Muscle layer of duodenum (tissue), 2 donors: ENCODE data around the gene SLC9A3.
A peak's percentile ranks its signal among the peaks of the same experiment; 100 is the strongest.

ENCODE experiments used
- H3K27ac ChIP-seq: one replicate; pipeline ENCODE4 v1.7.0; 2013; ENCODE audit warnings: mild to moderate bottlenecking, low read length
- H3K27me3 ChIP-seq: one replicate; pipeline ENCODE4 v1.7.0; 2013; ENCODE audit warnings: low read depth, mild to moderate bottlenecking, control low read depth, low read length
- H3K36me3 ChIP-seq, 2 donors: one replicate each; pipeline ENCODE4 v1.7.0; 2013; ENCODE audit warnings: low read length in 2 of 2, control low read depth in 1 of 2, mild to moderate bottlenecking in 1 of 2; ENCODE audit not compliant: insufficient read depth in 2 of 2, control insufficient read depth in 1 of 2
- H3K4me1 ChIP-seq, 2 donors: one replicate each; pipeline ENCODE4 v1.7.0; 2013; ENCODE audit warnings: low read length in 2 of 2, mild to moderate bottlenecking in 2 of 2, control low read depth in 1 of 2, moderate library complexity in 1 of 2; ENCODE audit not compliant: insufficient read depth in 2 of 2, control insufficient read depth in 1 of 2
- H3K4me3 ChIP-seq, 2 donors: one replicate each; pipeline ENCODE4 v1.7.0; 2013; ENCODE audit warnings: low read length in 2 of 2, low read depth in 1 of 2, mild to moderate bottlenecking in 1 of 2
- H3K9me3 ChIP-seq, 2 donors: one replicate each; pipeline ENCODE4 v1.7.0; 2013; ENCODE audit warnings: low read length in 2 of 2, control low read depth in 1 of 2, mild to moderate bottlenecking in 1 of 2; ENCODE audit not compliant: control insufficient read depth in 1 of 2
- donor health status: healthy.

Gene SLC9A3

GRCh38 chr5:520196-520849 lies 3.9 kb downstream of the SLC9A3 start:
- Histone ChIP-seq H3K4me1 (peaks cover 0 to 19% of the 10 kb centered on the region in 2 donors), H3K36me3 (no peaks in the 10 kb centered on the region), H3K4me3 (no peak overlapping the region), H3K9me3 (no peaks in the 10 kb centered on the region), H3K27ac (no peak overlapping the region), H3K27me3 (peaks cover 19% of the 10 kb centered on the region)

DNA sequence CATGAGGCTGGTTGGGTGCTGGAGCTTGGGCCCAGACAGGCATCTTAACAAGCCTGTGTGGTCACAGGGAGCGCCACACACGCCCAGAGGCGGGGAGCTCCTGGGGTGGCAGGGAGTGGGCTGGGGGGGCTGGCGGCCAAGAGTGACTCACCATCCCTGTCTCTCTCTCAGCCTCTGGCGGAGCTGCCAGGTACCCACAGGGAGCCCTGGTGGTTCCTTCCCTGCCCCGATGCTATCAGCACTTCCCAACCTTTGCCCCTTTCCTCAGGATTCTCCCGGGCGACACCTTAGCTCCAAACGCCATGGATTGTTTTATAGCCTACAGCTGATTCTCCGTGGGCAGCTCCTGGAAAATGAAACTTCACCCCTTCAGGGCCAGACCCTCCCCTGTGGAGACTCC lies 5.5 kb downstream of the SLC9A3 start:
- Histone ChIP-seq H3K4me1 (peaks cover 0 to 6% of the 10 kb centered on the region in 2 donors), H3K27me3 (peaks cover 12% of the 10 kb centered on the region)

DNA sequence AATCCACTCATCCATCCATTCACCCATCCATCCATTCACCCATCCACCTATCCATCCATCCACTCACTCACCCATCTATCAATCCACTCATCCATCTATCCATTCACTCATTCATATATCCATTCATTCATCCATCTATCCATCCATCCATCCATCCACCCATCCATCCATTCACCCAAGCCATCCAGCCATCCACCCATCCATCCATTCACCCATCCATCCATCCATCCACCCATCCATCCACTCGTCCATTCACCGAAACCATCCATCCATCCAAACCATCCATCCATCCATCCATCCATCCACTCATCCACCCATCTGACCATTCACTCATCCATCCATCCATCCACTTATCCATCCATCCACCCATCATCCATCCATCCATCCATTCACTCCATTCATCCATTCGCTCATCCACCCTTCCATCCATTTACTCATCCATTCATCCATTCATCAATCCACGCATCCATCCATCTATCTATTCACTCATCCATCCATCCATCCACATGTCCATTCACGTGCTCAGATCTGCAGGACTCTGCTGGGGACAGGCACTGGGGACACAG lies 6.6 kb downstream of the SLC9A3 start:
- Histone ChIP-seq H3K36me3 (no peaks in the 10 kb centered on the region), H3K27me3 (peaks cover 4% of the 10 kb centered on the region)

More for the DNA sequence above, 5.5 kb downstream of the SLC9A3 start:
- Histone ChIP-seq H3K27ac (peak overlapping the region; percentile 56), H3K36me3 (no peaks in the 10 kb centered on the region), H3K9me3 (no peaks in the 10 kb centered on the region), H3K4me3 (no peak overlapping the region)

DNA sequence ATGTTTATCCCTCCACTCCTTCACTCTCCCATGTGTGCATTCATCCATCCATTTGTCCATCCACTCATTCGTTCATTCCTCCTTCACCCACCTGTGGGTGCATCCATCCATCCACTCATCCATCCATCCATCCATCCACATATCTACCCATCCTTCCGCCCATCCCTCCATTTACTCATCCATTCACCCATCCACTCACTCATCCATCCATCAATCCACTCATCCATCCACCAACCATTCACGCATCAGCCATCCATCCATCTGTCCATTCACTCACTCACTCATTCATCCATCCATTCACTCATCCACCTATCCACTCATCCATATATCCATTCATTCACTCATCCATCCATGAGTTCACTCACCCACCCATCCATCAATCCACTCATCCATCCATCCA lies 7.3 kb downstream of the SLC9A3 start:
- no peak overlapping the region for H3K4me3 ChIP-seq
- H3K27me3 ChIP-seq: peaks cover 4% of the 10 kb centered on the region
- no peaks in the 10 kb centered on the region for H3K36me3 ChIP-seq
- H3K27ac ChIP-seq: no peak overlapping the region
- H3K4me1 ChIP-seq: no peaks in the 10 kb centered on the region
- H3K9me3 ChIP-seq: no peaks in the 10 kb centered on the region

More for the DNA sequence above, 6.6 kb downstream of the SLC9A3 start:
- no peaks in the 10 kb centered on the region for H3K9me3 ChIP-seq
- no peaks in the 10 kb centered on the region for H3K4me1 ChIP-seq
- no peak overlapping the region for H3K4me3 ChIP-seq
- no peak overlapping the region for H3K27ac ChIP-seq

DNA sequence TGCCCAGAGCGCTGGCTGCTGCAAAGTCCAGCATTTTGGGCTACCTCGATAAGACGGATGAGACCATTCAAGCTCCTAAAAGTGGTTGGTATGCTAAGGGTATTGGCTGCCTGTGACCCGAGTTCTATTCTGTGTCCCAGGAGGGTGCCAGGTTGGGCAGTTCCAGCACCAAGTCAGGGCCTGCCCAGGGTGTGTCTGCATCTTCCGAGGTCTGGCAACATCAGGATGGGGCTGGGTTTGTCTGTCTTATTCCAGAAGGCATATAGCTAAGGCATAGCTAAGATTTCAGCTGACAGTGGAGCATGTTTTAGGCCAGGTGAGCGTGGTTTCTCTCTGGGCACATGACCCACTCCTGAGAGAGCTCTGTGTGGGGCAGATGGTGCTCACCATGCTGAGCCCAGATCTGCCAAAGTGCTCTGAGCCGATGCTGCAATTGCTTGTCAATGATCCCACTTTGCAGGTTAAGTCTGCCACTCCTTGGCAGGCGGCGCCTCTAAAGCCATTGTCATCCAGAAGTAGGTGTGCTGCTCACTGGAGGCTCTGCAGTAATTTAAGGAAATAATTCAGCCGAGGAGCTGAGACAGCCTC lies 7.8 kb downstream of the SLC9A3 start:
- Histone ChIP-seq H3K9me3 (no peaks in the 10 kb centered on the region), H3K27me3 (peaks cover 4% of the 10 kb centered on the region), H3K4me3 (no peak overlapping the region), H3K27ac (no peak overlapping the region), H3K36me3 (no peaks in the 10 kb centered on the region), H3K4me1 (no peaks in the 10 kb centered on the region)

DNA sequence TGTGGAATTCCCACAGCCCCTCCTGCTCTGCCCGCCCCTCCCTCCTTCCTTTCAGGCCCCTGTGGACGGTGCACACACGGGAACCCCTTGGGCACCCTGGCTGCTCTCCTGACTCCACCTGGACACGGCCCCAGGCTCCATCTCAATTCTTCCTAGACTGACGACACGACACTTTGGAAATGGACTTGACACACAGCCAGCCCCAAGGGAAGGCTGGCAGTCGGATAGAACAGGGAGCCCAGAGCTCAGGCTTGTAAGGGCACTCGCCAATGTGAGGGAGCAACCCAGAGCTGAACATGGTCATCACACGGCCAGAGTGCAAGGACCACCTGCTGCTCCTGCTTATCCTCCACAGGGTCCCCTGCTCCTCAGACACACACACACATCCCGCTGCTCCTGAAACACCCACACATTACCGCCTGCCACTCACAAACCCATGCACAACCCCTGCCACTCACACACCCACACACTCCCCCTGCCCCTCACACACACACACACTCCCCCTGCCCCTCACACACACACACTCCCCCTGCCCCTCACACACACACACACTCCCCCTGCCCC lies 8.9 kb downstream of the SLC9A3 start:
- Histone ChIP-seq H3K27ac (no peak overlapping the region), H3K36me3 (no peaks in the 10 kb centered on the region), H3K4me3 (no peak overlapping the region), H3K9me3 (no peaks in the 10 kb centered on the region), H3K4me1 (no peaks in the 10 kb centered on the region), H3K27me3 (peaks cover 4% of the 10 kb centered on the region)

- Histone ChIP-seq H3K4me3 (no peak overlapping the region), H3K36me3 (no peaks in the 10 kb centered on the region), H3K27ac (no peak overlapping the region), H3K4me1 (no peaks in the 10 kb centered on the region), H3K9me3 (no peaks in the 10 kb centered on the region), H3K27me3 (peaks cover 4% of the 10 kb centered on the region)
These were observed 9.6 kb downstream of the SLC9A3 start for GRCh38 chr5:514673-515072.

GRCh38 chr5:514101-514485 lies 10.2 kb downstream of the SLC9A3 start:
- H3K4me1 ChIP-seq: no peaks in the 10 kb centered on the region
- no peak overlapping the region for H3K27ac ChIP-seq
- H3K36me3 ChIP-seq: no peaks in the 10 kb centered on the region
- no peaks in the 10 kb centered on the region for H3K9me3 ChIP-seq
- no peak overlapping the region for H3K4me3 ChIP-seq
- H3K27me3 ChIP-seq: peaks cover 4% of the 10 kb centered on the region

GRCh38 chr5:513216-514100 lies 10.8 kb downstream of the SLC9A3 start:
- Histone ChIP-seq H3K4me3 (no peak overlapping the region), H3K27me3 (peaks cover 3% of the 10 kb centered on the region), H3K9me3 (no peaks in the 10 kb centered on the region), H3K27ac (no peak overlapping the region), H3K36me3 (no peaks in the 10 kb centered on the region), H3K4me1 (no peaks in the 10 kb centered on the region)

GRCh38 chr5:511476-511875 lies 12.8 kb downstream of the SLC9A3 start:
- H3K36me3 ChIP-seq: no peaks in the 10 kb centered on the region
- no peaks in the 10 kb centered on the region for H3K9me3 ChIP-seq
- no peak overlapping the region for H3K27ac ChIP-seq
- H3K27me3 ChIP-seq: no peaks in the 10 kb centered on the region
- no peaks in the 10 kb centered on the region for H3K4me1 ChIP-seq
- H3K4me3 ChIP-seq: no peak overlapping the region

DNA sequence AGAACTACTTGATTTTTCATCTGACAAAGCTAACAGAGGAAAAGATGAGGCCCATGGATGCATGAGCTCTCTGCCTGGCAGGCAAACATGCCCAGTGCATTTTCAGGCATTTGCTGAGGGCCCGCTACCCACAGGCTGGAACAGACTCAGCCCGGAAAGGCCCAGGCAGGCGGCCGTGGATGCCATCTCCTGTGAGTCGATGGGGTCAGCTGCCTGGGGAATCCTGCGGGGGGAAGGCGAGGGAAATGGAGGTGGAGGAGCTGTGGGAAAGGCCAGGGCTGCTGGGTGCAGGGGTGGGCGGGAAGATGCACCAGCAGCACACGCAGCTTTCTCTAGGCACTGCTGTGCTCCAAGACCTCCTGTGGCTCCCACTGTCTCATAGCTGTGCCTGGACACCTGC lies 13.7 kb downstream of the SLC9A3 start:
- Histone ChIP-seq H3K36me3 (no peaks in the 10 kb centered on the region), H3K9me3 (no peaks in the 10 kb centered on the region), H3K27ac (no peak overlapping the region), H3K27me3 (no peaks in the 10 kb centered on the region), H3K4me3 (no peak overlapping the region), H3K4me1 (no peaks in the 10 kb centered on the region)
